M059J (cell line): ENCODE measurements around the gene FBXL4. TPM values are rescaled to one million over a fixed set of nuclear protein-coding genes. Genes with fewer than 3 reads are reported as not detected.

ENCODE experiments used
- DNase-seq: peaks from one replicate; pipeline ENCODE4 v3.0.0-alpha.2; 2012; ENCODE audit warnings: low read depth
- total RNA-seq: library from RNA; depleted of rRNA; stranded (reverse); fragments of >200 nt; shearing (Covaris generic); gene quantifications from 2 replicates; pipeline ENCODE4 v1.2.3, GENCODE V29; 2014; rRNA removed

FBXL4 gene
- total RNA-seq = 8.8 and 9.6 TPM in 2 replicates

- DNase-seq = peak; percentile 65
Observed at GRCh38 chr6:98947411-98948292, at the start of gene FBXL4. FBXL4 (minus strand) TSS chr6:98947946; CDS start chr6:98926988, 20,958 bp downstream.

- no peak for DNase-seq
Observed at GRCh38 chr6:98995116-98995515, 47.4 kb upstream of the FBXL4 start.

- no peak for DNase-seq
Observed at GRCh38 chr6:98992535-98992934, 44.8 kb upstream of the FBXL4 start.

- DNase-seq = no peak
Observed at GRCh38 chr6:98986071-98986615, 38.4 kb upstream of the FBXL4 start.

GRCh38 chr6:98985391-98985790, 37.6 kb upstream of the FBXL4 start:
- no peak for DNase-seq

GRCh38 chr6:98984121-98984520, 36.4 kb upstream of the FBXL4 start:
- no peak for DNase-seq

- DNase-seq = no peak
Observed at GRCh38 chr6:98981473-98981872, 33.7 kb upstream of the FBXL4 start.

GRCh38 chr6:98980819-98981218, 33.1 kb upstream of the FBXL4 start:
- no peak for DNase-seq

- DNase-seq = no peak
Observed at GRCh38 chr6:98977671-98978292, 30.0 kb upstream of the FBXL4 start.

GRCh38 chr6:98976674-98977385, 29.1 kb upstream of the FBXL4 start:
- no peak for DNase-seq

- DNase-seq = no peak
Observed at GRCh38 chr6:98975421-98975820, 27.7 kb upstream of the FBXL4 start.

- no peak for DNase-seq
Observed at GRCh38 chr6:98974309-98974708, 26.6 kb upstream of the FBXL4 start.

GRCh38 chr6:98973571-98973970, 25.8 kb upstream of the FBXL4 start:
- no peak for DNase-seq

GRCh38 chr6:98971303-98971702, 23.6 kb upstream of the FBXL4 start:
- DNase-seq = no peak

GRCh38 chr6:98970469-98970868, 22.7 kb upstream of the FBXL4 start:
- DNase-seq = no peak

GRCh38 chr6:98967616-98968015, 19.9 kb upstream of the FBXL4 start:
- no peak for DNase-seq

GRCh38 chr6:98959631-98960030, 11.9 kb upstream of the FBXL4 start:
- DNase-seq = no peak

- DNase-seq = no peak
Observed at GRCh38 chr6:98958776-98959175, 11.0 kb upstream of the FBXL4 start.

GRCh38 chr6:98957450-98957849, 9.7 kb upstream of the FBXL4 start:
- DNase-seq = peak; percentile 89

- no peak for DNase-seq
Observed at GRCh38 chr6:98949589-98949988, 1.8 kb upstream of the FBXL4 start.

- DNase-seq = peak; percentile 22
Observed at GRCh38 chr6:98946879-98947410, 801 bp downstream of the FBXL4 start.
